BE2C (cell line): ENCODE measurements around the gene HES5.

Experiments used
- DNase-seq: peaks from one replicate; pipeline ENCODE4 v3.0.0-alpha.2; 2020
- H3K27me3 ChIP-seq: fragments of 250-450 bp; sonication (Bioruptor Pico); 2 replicates; pipeline ENCODE4 v1.5.1; 2020; ENCODE audit warnings: mild to moderate bottlenecking
- H3K36me3 ChIP-seq: fragments of 250-450 bp; sonication (Bioruptor Pico); 2 replicates; pipeline ENCODE4 v1.5.1; 2020; ENCODE audit warnings: mild to moderate bottlenecking
- H3K4me1 ChIP-seq: fragments of 250-450 bp; sonication (Bioruptor Pico); 2 replicates; pipeline ENCODE4 v1.5.1; 2020
- H3K4me3 ChIP-seq: 2 replicates; pipeline ENCODE4 v1.5.1; 2011; ENCODE audit warnings: low read depth, low read length
- H3K9me3 ChIP-seq: fragments of 250-450 bp; sonication (Bioruptor Pico); 2 replicates; pipeline ENCODE4 v1.5.1; 2020
- CTCF ChIP-seq: IDR thresholded peaks from 2 replicates; pipeline ENCODE4 v1.5.1; 2012; ENCODE audit warnings: mild to moderate bottlenecking, low read depth, low read length

Gene HES5

GRCh38 chr1:2535981-2536380 is 5.9 kb upstream of the HES5 start:
- Histone ChIP-seq H3K27me3 (no peaks in the 10 kb centered on the region), H3K36me3 (no peaks in the 10 kb centered on the region), H3K9me3 (no peaks in the 10 kb centered on the region), H3K4me3 (no peak overlapping the region), H3K4me1 (no peaks in the 10 kb centered on the region)
- DNase-seq, result no peak
- TF ChIP-seq CTCF, result no peak

- DNase-seq, result no peak
- H3K9me3 ChIP-seq, result no peaks in the 10 kb centered on the region
- H3K27me3 ChIP-seq, result no peaks in the 10 kb centered on the region
- no peak overlapping the region for H3K4me3 ChIP-seq
- no peaks in the 10 kb centered on the region; the same call in 1 of the 2 replicates for H3K4me1 ChIP-seq
- TF ChIP-seq CTCF, result no peak
- no peaks in the 10 kb centered on the region for H3K36me3 ChIP-seq
Observed at GRCh38 chr1:2535455-2535854, 5.4 kb upstream of the HES5 start.

GRCh38 chr1:2534687-2535441 is 4.8 kb upstream of the HES5 start:
- no peak for DNase-seq
- no peak for TF ChIP-seq CTCF
- no peak overlapping the region for H3K4me3 ChIP-seq
- no peaks in the 10 kb centered on the region for H3K36me3 ChIP-seq
- no peaks in the 10 kb centered on the region for H3K9me3 ChIP-seq
- H3K27me3 ChIP-seq, result no peaks in the 10 kb centered on the region
- no peaks in the 10 kb centered on the region; the same call in 1 of the 2 replicates for H3K4me1 ChIP-seq

- DNase-seq, result no peak
Observed at GRCh38 chr1:2534315-2534686, 4.2 kb upstream of the HES5 start.

GRCh38 chr1:2533365-2533764 is 3.3 kb upstream of the HES5 start:
- Histone ChIP-seq H3K27me3 (no peaks in the 10 kb centered on the region), H3K9me3 (no peaks in the 10 kb centered on the region), H3K4me3 (no peak overlapping the region), H3K4me1 (no peaks in the 10 kb centered on the region; the same call in 1 of the 2 replicates), H3K36me3 (no peaks in the 10 kb centered on the region)
- DNase-seq, result no peak
- TF ChIP-seq CTCF, result no peak

More at GRCh38 chr1:2534315-2534686, 4.2 kb upstream of the HES5 start:
- Histone ChIP-seq H3K9me3 (no peaks in the 10 kb centered on the region), H3K36me3 (no peaks in the 10 kb centered on the region), H3K4me3 (no peak overlapping the region), H3K27me3 (no peaks in the 10 kb centered on the region), H3K4me1 (no peaks in the 10 kb centered on the region; the same call in 1 of the 2 replicates)
- no peak for TF ChIP-seq CTCF

GRCh38 chr1:2532485-2533160 is 2.6 kb upstream of the HES5 start:
- H3K4me3 ChIP-seq, result no peak overlapping the region
- H3K9me3 ChIP-seq, result no peaks in the 10 kb centered on the region
- H3K4me1 ChIP-seq, result peaks cover 5% of the 10 kb centered on the region; the same call in 1 of the 2 replicates
- no peak for TF ChIP-seq CTCF
- H3K36me3 ChIP-seq, result no peaks in the 10 kb centered on the region
- H3K27me3 ChIP-seq, result no peaks in the 10 kb centered on the region
- no peak for DNase-seq
